ENCODE measurements around the gene LTC4S. TPM values are rescaled to one million over a fixed set of nuclear protein-coding genes. Genes with fewer than 3 reads are reported as not detected.

Gene LTC4S
- total RNA-seq, 4 donors from 2014 or later = 1.7 to 12.6 (median 5.6) TPM

DNA sequence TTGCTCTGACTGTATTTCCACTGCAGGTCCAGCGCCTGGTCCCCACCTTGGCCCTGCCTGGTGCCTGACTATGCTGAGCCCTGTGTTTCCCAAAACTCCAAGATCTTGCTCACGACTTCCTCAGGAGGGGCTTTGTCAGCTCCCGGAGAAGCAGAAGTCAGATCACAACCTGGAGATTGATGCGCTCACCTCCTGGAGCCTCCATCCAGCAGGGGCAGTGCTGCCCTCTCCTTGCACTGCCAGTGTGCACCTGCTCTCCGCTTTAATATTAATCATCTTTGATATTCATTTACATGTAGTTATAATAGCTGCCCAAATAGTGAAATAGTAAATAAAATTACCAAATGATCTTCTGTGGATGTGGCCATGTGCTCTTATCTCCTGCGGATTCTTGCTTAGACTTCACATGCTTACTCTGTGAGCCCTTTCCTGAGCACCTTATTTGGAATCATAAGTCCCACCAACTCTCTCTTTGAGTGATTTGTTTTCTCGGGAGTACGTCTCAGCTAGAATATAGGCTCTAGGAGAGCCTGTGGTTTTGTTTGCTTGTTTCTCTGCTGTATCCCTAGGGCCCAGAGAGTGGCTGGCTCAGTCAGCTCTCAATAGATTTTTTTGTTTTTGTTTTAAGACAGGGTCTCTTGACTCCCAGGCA lies 43.8 kb upstream of the LTC4S start:
- in situ Hi-C loops (cut with MboI; ENCODE audit: low sequenced_read_pairs in 4 of 4) (loop anchor here in 2 of 4 donors (25.0 kb wide), 2 partner anchors 112 to 337 kb away; partner anchors contain the start of gene MRNIP (in 1 of the 2)), intact Hi-C loops (cut with DNase I; ENCODE audit: low total_unique reads) (no loop called here)
- ATAC-seq = no peak
- TF ChIP-seq, protein P1, sequence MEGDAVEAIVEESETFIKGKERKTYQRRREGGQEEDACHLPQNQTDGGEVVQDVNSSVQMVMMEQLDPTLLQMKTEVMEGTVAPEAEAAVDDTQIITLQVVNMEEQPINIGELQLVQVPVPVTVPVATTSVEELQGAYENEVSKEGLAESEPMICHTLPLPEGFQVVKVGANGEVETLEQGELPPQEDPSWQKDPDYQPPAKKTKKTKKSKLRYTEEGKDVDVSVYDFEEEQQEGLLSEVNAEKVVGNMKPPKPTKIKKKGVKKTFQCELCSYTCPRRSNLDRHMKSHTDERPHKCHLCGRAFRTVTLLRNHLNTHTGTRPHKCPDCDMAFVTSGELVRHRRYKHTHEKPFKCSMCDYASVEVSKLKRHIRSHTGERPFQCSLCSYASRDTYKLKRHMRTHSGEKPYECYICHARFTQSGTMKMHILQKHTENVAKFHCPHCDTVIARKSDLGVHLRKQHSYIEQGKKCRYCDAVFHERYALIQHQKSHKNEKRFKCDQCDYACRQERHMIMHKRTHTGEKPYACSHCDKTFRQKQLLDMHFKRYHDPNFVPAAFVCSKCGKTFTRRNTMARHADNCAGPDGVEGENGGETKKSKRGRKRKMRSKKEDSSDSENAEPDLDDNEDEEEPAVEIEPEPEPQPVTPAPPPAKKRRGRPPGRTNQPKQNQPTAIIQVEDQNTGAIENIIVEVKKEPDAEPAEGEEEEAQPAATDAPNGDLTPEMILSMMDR (IDR thresholded peaks at IDR 0.05 in 4 of 5, conservative IDR thresholded peaks at IDR 0.05 in 1 of 5) = no peak
- no peak for TF ChIP-seq POLR2A (IDR thresholded peaks at IDR 0.05)
- Histone ChIP-seq H3K27ac (no peak overlapping the region), H3K9me3 (no peaks in the 10 kb centered on the region), H3K4me3 (no peak overlapping the region), H3K36me3 (peaks cover 0 to 7% of the 10 kb centered on the region in 2 donors), H3K4me1 (peaks cover 15 to 17% of the 10 kb centered on the region in 2 donors), H3K27me3 (no peaks in the 10 kb centered on the region)
- DNase-seq = no peak

DNA sequence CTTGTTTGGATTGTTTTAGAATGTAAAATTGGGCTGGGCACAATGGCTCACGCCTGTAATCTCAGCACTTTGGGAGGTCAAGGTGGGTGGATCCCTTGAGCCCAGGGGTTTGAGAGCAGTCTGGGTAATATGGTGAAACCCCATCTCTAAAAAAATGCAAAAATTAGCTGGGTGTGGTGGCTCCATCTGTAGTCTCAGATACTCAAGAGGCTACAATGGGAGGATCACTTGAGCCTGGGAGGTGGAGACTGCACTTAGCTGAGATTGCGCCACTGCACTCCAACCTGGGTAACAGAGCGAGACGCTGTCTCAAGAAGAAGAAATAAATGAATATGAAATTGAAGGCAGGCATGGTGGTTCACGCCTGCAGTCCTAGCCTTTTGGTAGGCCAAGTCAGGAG lies 39.8 kb upstream of the LTC4S start:
- no peaks in the 10 kb centered on the region for H3K9me3 ChIP-seq
- ATAC-seq (no peak), DNase-seq (no peak)
- H3K27me3 ChIP-seq = no peaks in the 10 kb centered on the region
- in situ Hi-C loops (cut with MboI; ENCODE audit: low sequenced_read_pairs in 4 of 4) = loop anchor here in 2 of 4 donors (25.0 kb wide), 2 partner anchors 108 to 333 kb away; partner anchors contain the start of gene MRNIP (in 1 of the 2)
- no peak for TF ChIP-seq POLR2A (IDR thresholded peaks at IDR 0.05)
- TF ChIP-seq, protein P1 (IDR thresholded peaks at IDR 0.05 in 4 of 5, conservative IDR thresholded peaks at IDR 0.05 in 1 of 5) = no peak
- peaks cover 0 to 7% of the 10 kb centered on the region in 2 donors for H3K36me3 ChIP-seq
- no peak overlapping the region for H3K27ac ChIP-seq
- intact Hi-C loops (cut with DNase I; ENCODE audit: low total_unique reads) = no loop called here
- peaks cover 9 to 22% of the 10 kb centered on the region in 2 donors for H3K4me1 ChIP-seq
- no peak overlapping the region for H3K4me3 ChIP-seq

DNA sequence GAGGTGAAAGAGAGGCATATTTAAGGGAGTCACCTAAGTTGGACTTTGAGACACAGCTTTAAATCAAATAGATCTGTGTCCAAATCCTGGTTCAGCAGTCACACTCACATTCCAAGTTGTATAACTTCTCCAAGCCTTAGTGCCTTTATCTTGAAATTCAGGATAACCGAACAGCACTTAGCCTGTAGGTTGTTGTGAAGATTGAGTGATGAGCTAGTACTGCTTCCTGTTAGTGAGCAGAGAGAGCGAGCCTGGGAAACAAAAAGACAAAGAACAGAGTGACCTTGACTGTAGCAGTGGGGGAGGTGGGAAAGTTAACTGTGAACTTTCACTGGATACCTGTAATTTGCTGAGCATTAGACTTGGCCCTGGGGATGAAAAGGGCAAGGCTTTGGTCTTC lies 38.8 kb upstream of the LTC4S start:
- ATAC-seq = no peak
- Histone ChIP-seq H3K9me3 (no peaks in the 10 kb centered on the region), H3K36me3 (peaks cover 0 to 7% of the 10 kb centered on the region in 2 donors), H3K4me3 (no peak overlapping the region), H3K4me1 (peaks cover 20 to 31% of the 10 kb centered on the region in 2 donors), H3K27me3 (no peaks in the 10 kb centered on the region), H3K27ac (no peak overlapping the region)
- in situ Hi-C loops (cut with MboI; ENCODE audit: low sequenced_read_pairs in 4 of 4) = loop anchor here in 2 of 4 donors (25.0 kb wide), 2 partner anchors 107 to 332 kb away; partner anchors contain the start of gene MRNIP (in 1 of the 2)
- DNase-seq = no peak
- intact Hi-C loops (cut with DNase I; ENCODE audit: low total_unique reads) = no loop called here
- no peak for TF ChIP-seq POLR2A (IDR thresholded peaks at IDR 0.05)
- TF ChIP-seq, protein P1 (IDR thresholded peaks at IDR 0.05 in 4 of 5, conservative IDR thresholded peaks at IDR 0.05 in 1 of 5) = no peak

DNA sequence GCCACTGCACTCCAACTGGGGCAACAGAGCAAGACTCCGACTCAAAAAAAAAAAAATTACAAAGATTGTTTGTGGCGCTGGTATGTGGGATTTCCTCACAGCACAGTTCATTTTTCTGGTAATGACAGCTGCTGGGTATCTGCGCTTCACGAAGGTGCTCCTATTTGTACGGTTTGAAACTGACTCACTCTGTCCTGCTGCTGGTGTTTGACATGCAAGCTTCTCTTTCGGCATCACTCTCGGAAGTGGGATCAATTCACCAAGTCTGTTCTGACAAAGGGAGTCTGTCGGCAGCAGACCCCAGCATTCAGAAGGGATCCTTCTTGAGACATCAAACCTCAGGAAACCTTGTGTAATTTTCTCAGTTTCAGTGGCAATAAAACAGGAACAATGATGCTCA lies 34.8 kb upstream of the LTC4S start:
- H3K27ac ChIP-seq = peak overlapping the region in 3 of 4 donors; percentile 58 to 74 (median 60)
- H3K36me3 ChIP-seq = no peaks in the 10 kb centered on the region
- intact Hi-C loops (cut with DNase I; ENCODE audit: low total_unique reads) (no loop called here), in situ Hi-C loops (cut with MboI; ENCODE audit: low sequenced_read_pairs in 4 of 4) (loop anchor here in 2 of 4 donors (25.0 kb wide), 2 partner anchors 103 to 328 kb away; partner anchors contain the start of gene MRNIP (in 1 of the 2))
- ATAC-seq (no peak), DNase-seq (no peak)
- H3K4me3 ChIP-seq = no peak overlapping the region
- TF ChIP-seq, protein P1 (IDR thresholded peaks at IDR 0.05 in 4 of 5, conservative IDR thresholded peaks at IDR 0.05 in 1 of 5) = no peak
- TF ChIP-seq POLR2A (IDR thresholded peaks at IDR 0.05) = no peak
- no peaks in the 10 kb centered on the region for H3K9me3 ChIP-seq
- no peaks in the 10 kb centered on the region for H3K27me3 ChIP-seq
- peaks cover 51 to 65% of the 10 kb centered on the region in 2 donors for H3K4me1 ChIP-seq
